ENCODE results near the gene FOSL2.

Gene FOSL2

DNA sequence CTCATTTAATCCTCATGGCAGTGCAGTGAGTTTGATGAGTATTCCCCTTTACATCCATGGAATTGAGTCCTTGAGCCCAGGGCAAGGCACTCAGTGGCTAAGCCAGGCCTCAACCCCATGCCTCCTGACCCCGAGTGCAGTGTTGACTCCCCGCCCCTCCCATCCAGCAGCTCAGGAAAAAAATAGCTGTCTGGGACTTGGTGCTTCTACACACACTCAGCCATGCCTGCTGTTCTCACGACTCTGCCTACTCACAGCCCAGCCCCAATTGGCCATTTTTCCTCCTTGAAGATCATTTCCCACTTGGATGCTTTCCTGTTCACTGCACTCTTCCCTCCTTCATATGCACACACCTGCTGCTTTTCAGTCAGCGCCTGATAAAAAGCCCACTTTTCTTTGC, 8.8 kb downstream of the FOSL2 start:
- TF ChIP-seq POLR2A (IDR thresholded peaks at IDR 0.05; ENCODE audit: low read length), result no peak
- TF ChIP-seq GATA1 (IDR thresholded peaks at IDR 0.05; ENCODE audit: low read depth, low read length), result no peak
- DNase-seq, result no peak

DNA sequence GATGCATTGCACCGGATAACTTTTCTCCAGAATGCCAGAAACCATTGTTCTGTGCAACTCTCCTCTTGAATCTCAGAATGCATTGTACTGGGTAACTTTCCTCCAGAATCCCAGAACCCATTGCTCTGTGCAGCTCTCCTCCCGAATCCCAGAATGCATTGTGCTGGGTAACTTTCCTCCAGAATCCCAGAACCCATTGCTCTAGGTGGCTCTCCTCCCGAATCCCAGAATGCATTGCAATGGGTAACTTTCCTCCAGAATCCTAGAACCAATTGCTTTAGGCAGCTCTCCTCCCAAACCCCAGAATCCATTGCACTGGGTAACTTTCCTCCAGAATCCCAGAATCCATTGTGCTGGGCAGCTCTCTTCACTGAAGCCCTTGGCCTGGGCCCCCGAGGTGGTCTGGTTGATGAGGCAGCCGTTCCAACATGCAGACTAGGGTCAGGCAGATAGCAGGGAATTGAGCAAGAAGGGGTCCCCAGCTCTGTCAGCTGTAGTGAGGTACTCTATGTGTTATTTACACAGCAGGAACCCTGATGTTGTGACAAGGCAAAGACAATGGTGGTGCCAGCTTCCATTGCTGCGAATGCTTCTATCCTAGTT, 9.4 kb downstream of the FOSL2 start:
- TF ChIP-seq POLR2A (IDR thresholded peaks at IDR 0.05; ENCODE audit: low read length), result no peak
- no peak for TF ChIP-seq GATA1 (IDR thresholded peaks at IDR 0.05; ENCODE audit: low read depth, low read length)

DNA sequence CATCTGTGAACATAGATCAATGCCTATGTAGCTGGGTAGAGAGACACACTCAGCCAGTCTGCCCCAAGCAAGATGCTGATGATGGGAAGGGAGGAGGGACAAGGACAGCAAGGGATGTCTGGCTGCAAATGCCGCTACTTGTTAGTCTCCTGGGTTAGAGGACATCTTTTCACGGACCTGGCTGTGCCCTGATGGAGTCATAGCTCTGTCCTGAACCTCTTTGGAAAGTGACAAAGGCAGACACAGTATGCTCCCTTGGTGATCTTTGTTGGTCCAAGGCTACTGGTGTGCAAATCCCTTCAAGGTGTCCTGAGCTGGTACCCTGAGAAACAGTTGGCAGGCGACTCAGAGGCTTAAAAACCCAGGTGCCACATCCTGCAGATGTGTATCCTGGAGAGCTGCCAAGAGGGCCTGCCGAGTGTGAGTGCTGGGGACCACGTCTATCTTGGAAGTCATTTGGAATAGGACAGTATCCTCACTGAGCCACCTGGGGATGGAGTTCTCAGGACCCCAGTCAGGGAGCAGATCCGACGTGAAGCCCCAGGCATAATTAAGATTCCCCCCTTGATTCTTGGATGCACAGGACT, 10.8 kb downstream of the FOSL2 start:
- TF ChIP-seq POLR2A (IDR thresholded peaks at IDR 0.05; ENCODE audit: low read length), result no peak
- TF ChIP-seq GATA1 (IDR thresholded peaks at IDR 0.05; ENCODE audit: low read depth, low read length), result no peak
- DNase-seq, result no peak

More for the DNA sequence above, 9.4 kb downstream of the FOSL2 start:
- DNase-seq, result no peak

- DNase-seq, result no peak
- TF ChIP-seq GATA1 (IDR thresholded peaks at IDR 0.05; ENCODE audit: low read depth, low read length) (no peak), POLR2A (IDR thresholded peaks at IDR 0.05; ENCODE audit: low read length) (no peak)
Observed at GRCh38 chr2:28404086-28404485, 11.4 kb downstream of the FOSL2 start.

DNA sequence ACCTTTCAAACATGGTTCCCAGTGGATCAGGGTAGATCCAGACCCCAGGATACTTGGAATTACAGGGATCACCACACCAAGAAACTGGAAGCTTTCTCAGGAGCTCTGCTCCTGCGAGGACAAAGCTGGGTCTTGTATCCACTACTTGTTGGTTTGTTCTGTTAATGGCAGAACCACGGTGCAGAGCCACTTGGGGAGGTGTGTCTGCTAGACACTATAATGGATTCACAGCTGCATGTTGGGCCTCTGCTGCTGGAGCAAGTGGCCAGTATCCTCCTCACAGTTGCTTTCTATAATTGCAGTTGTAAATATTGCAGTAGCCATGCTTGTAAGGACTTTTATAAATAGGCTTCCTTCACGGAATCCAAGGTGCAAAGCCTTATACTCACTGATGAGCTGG, 12.9 kb downstream of the FOSL2 start:
- DNase-seq, result no peak
- TF ChIP-seq POLR2A (IDR thresholded peaks at IDR 0.05; ENCODE audit: low read length) (no peak), GATA1 (IDR thresholded peaks at IDR 0.05; ENCODE audit: low read depth, low read length) (no peak)

DNA sequence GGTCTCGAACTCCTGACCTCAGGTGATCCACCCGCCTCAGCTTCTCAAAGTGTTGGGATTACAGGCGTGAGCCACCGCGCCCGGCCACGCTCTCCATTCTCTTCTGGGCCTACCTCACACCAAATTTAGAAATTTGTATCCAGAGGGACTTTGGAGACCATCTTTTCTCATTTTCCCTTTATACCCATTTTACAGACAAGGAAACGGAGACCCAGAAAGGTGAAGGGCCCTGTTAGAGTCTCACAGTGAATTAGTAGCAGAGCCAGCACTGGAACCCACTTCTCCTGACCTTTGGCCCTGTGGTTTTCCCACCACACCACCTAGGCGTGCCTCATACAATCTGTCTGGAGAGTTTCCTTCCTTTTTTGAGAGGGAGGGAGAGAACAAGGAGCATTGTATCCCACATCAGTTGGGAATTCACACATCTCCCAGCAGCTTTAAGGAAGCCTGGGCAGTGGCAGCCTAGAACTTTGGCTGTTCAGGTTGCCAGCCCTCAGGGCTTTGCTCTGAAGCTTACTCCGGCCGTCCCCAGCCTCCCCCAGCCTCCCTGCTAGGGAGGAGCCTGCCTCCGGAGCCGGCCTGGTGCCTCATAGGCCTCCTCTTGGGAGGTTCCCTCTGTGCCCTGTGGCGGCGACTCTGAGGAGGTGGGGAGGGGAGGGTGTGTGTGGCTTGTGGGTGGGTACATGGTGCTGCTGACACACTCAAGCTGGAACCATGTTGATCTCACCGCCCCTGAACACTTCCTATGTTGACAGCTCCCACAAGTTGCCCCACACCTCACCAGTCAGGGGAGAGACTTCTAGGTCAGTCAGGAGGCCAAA, 13.8 kb downstream of the FOSL2 start:
- peak in 1 of 2 experiments; percentile 9 for DNase-seq

DNA sequence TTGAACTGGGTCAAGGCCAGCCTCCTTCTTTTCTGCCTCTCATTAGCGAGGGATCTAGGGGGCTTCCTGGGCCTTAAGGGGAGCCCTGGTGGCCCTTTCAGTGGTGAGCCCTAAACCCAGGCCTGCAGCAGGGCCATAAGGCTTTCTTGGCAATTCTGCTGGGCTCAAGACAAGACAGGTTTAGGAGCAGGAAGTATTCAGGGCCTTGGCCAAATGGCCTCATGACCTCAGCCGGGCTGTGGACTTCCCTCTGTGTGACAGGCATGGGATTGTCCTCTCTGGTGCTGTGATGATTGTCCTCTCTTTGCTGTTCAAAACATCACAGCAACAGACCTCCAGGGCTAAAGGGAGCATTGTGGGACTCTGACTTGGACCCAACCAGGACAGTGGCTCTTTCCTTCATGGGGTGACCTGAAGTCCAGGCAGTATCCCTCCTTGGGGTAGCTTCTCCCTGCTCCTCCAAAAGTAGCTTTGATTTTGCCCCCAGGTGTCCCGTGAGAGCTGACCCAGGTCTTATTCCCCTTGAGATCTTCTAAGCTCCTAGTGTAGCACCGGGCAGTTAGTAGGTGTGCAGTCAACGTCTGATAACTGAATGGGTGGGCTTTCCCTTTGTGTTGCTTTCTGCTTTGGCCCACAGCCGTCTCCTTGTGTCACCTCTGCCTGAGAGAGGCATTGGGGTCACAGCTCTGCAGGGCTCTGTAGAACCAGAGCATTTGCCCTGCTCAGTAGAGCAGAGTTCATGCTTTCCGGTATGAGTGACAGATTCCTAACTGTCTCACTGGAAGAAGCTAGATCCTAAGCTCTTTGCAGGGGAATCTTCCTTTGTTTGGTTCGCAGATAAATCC, 14.7 kb downstream of the FOSL2 start:
- no peak for DNase-seq
- TF ChIP-seq POLR2A (IDR thresholded peaks at IDR 0.05; ENCODE audit: low read length) (no peak), GATA1 (IDR thresholded peaks at IDR 0.05; ENCODE audit: low read depth, low read length) (no peak)

More for the DNA sequence above, 13.8 kb downstream of the FOSL2 start:
- no peak for TF ChIP-seq GATA1 (IDR thresholded peaks at IDR 0.05; ENCODE audit: low read depth, low read length)

- DNase-seq, result no peak
- TF ChIP-seq GATA1 (IDR thresholded peaks at IDR 0.05; ENCODE audit: low read depth, low read length) (no peak), POLR2A (IDR thresholded peaks at IDR 0.05; ENCODE audit: low read length) (no peak)
Observed at GRCh38 chr2:28407976-28408690, 15.5 kb downstream of the FOSL2 start.

- no peak for TF ChIP-seq GATA1 (IDR thresholded peaks at IDR 0.05; ENCODE audit: low read depth, low read length)
- TF ChIP-seq POLR2A (IDR thresholded peaks at IDR 0.05; ENCODE audit: low read length), result no peak
- DNase-seq, result no peak
Observed at GRCh38 chr2:28408764-28409599, 16.3 kb downstream of the FOSL2 start.

- TF ChIP-seq GATA1 (IDR thresholded peaks at IDR 0.05; ENCODE audit: low read depth, low read length) (no peak), POLR2A (IDR thresholded peaks at IDR 0.05; ENCODE audit: low read length) (no peak)
- DNase-seq, result no peak
Observed at GRCh38 chr2:28411166-28411755, 18.6 kb downstream of the FOSL2 start.

DNA sequence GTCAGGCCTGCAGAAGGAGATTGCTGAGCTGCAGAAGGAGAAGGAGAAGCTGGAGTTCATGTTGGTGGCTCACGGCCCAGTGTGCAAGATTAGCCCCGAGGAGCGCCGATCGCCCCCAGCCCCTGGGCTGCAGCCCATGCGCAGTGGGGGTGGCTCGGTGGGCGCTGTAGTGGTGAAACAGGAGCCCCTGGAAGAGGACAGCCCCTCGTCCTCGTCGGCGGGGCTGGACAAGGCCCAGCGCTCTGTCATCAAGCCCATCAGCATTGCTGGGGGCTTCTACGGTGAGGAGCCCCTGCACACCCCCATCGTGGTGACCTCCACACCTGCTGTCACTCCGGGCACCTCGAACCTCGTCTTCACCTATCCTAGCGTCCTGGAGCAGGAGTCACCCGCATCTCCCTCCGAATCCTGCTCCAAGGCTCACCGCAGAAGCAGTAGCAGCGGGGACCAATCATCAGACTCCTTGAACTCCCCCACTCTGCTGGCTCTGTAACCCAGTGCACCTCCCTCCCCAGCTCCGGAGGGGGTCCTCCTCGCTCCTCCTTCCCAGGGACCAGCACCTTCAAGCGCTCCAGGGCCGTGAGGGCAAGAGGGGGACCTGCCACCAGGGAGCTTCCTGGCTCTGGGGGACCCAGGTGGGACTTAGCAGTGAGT, 19.4 kb downstream of the FOSL2 start:
- DNase-seq, result no peak
- no peak for TF ChIP-seq POLR2A (IDR thresholded peaks at IDR 0.05; ENCODE audit: low read length)
- no peak for TF ChIP-seq GATA1 (IDR thresholded peaks at IDR 0.05; ENCODE audit: low read depth, low read length)

Measured in erythroblast (primary cell).